ENCODE measurements around the gene AGAP1.

GRCh38 chr2:235591921-235592320 lies 98.1 kb downstream of the AGAP1 start:
- no peak for TF ChIP-seq POLR2A (IDR thresholded peaks at IDR 0.05; ENCODE audit: low read depth, low read length)
- TF ChIP-seq POLR2AphosphoS5 (IDR thresholded peaks at IDR 0.05; ENCODE audit: low read depth, low read length): no peak
- TF ChIP-seq PAX5 (IDR thresholded peaks at IDR 0.05; ENCODE audit: insufficient read depth, low read length, severe bottlenecking): no peak
- TF ChIP-seq SPI1 (IDR thresholded peaks at IDR 0.05; ENCODE audit: low read depth, low read length): no peak
- no peak for TF ChIP-seq TAF1 (IDR thresholded peaks at IDR 0.05; ENCODE audit: low read depth, low read length)
- no peak for TF ChIP-seq POU2F2 (IDR thresholded peaks at IDR 0.05; ENCODE audit: low read depth, low read length)
